H1 (cell line): ENCODE data around the gene SCNN1G. TPM values are rescaled to one million over a fixed set of nuclear protein-coding genes. Genes with fewer than 3 reads are reported as not detected.

Source experiments
- CTCF ChIA-PET: fragments of 300-600 bp; sonication (Branson Sonifier 250); formaldehyde crosslinking; loops from one replicate; lab custom pipeline; 2021; ENCODE audit not compliant: partially characterized antibody; lab: Charles Lee
- POLR2A ChIA-PET: fragments of 300-600 bp; sonication (Branson Sonifier 250); formaldehyde crosslinking; loops from one replicate; lab custom pipeline; 2021; ENCODE audit warnings: inconsistent platforms; ENCODE audit not compliant: partially characterized antibody; lab: Charles Lee
- DNase-seq, 2 experiments: peaks; one replicate each; pipeline versions ENCODE4 v3.0.0 to v3.0.0-alpha.2; 2010 to 2022; ENCODE audit warnings: low spot score in 2 of 2, low read depth in 1 of 2, mixed read lengths in 1 of 2
- FAIRE-seq: peaks from 2 replicates; lab custom pipeline; 2011; peaks lifted over from hg19 to GRCh38; lab: Jason Lieb, UNC
- H2AFZ ChIP-seq: 2 replicates; pipeline ENCODE4 v1.8.1; 2012; ENCODE audit warnings: low read length, inconsistent platforms
- H2AK5ac ChIP-seq: 2 replicates; pipeline ENCODE4 v1.6.1; 2013; ENCODE audit warnings: low read depth, low read length
- H2BK120ac ChIP-seq: replicated peaks from 2 replicates; pipeline ENCODE3; 2013; ENCODE audit warnings: low read depth, low read length, inconsistent platforms
- H2BK12ac ChIP-seq: 2 replicates; pipeline ENCODE4 v1.6.1; 2013; ENCODE audit warnings: low read depth, low read length
- H2BK15ac ChIP-seq: 2 replicates; pipeline ENCODE4 v1.6.1; 2013; ENCODE audit warnings: low read length
- H2BK20ac ChIP-seq: 2 replicates; pipeline ENCODE4 v1.6.1; 2013; ENCODE audit warnings: low read length
- H2BK5ac ChIP-seq: 2 replicates; pipeline ENCODE4 v1.6.1; 2013; ENCODE audit warnings: low read depth, low read length
- H3K14ac ChIP-seq: 2 replicates; pipeline ENCODE4 v1.6.1; 2013; ENCODE audit warnings: inconsistent platforms; ENCODE audit not compliant: insufficient read length
- H3K18ac ChIP-seq: 2 replicates; pipeline ENCODE4 v1.6.1; 2013; ENCODE audit warnings: low read length; ENCODE audit errors: extremely low read depth
- H3K23ac ChIP-seq: 2 replicates; pipeline ENCODE4 v1.6.1; 2013; ENCODE audit warnings: inconsistent platforms; ENCODE audit not compliant: insufficient read length
- H3K23me2 ChIP-seq: 2 replicates; pipeline ENCODE4 v1.6.1; 2013; ENCODE audit warnings: low read depth, low read length
- H3K27ac ChIP-seq: 2 replicates; pipeline ENCODE4 v1.6.1; 2011; ENCODE audit warnings: low read depth, low read length, inconsistent platforms
- H3K27me3 ChIP-seq, 4 experiments: replicated peaks in 1 of 4; 1 replicate in 1 of 4; 2 replicates in 3 of 4; pipeline versions ENCODE4 v1.6.1 to v1.8.1; 2011 to 2013; ENCODE audit warnings: low read length in 3 of 4, mild to moderate bottlenecking in 3 of 4, inconsistent platforms in 2 of 4, mixed read lengths in 2 of 4, moderate library complexity in 1 of 4; ENCODE audit not compliant: control insufficient read depth in 3 of 4, insufficient read depth in 3 of 4; ENCODE audit errors: extremely low read depth in 1 of 4
- H3K36me3 ChIP-seq, 4 experiments: 2 replicates each; pipeline versions ENCODE4 v1.6.1 to v1.8.1; 2011 to 2013; ENCODE audit warnings: mild to moderate bottlenecking in 4 of 4, low read length in 3 of 4, moderate library complexity in 2 of 4, control low read depth in 1 of 4, inconsistent platforms in 1 of 4; ENCODE audit not compliant: insufficient read depth in 4 of 4, control insufficient read depth in 2 of 4
- H3K4ac ChIP-seq: replicated peaks from 2 replicates; pipeline ENCODE3; 2013; ENCODE audit warnings: low read length, low read depth, mixed read lengths, inconsistent platforms; ENCODE audit not compliant: insufficient read length
- H3K4me1 ChIP-seq, 4 experiments: replicated peaks in 1 of 4; 1 replicate in 1 of 4; 2 replicates in 3 of 4; pipeline versions ENCODE4 v1.6.1 to v1.8.1; 2011 to 2013; ENCODE audit warnings: low read length in 3 of 4, inconsistent platforms in 2 of 4, mixed read lengths in 1 of 4; ENCODE audit not compliant: insufficient read depth in 4 of 4, control insufficient read depth in 3 of 4
- H3K4me2 ChIP-seq, 2 experiments: 2 replicates each; pipeline versions ENCODE4 v1.6.1 to v1.8.1; 2011 to 2013; ENCODE audit warnings: low read depth in 2 of 2, low read length in 2 of 2, control low read depth in 1 of 2, inconsistent platforms in 1 of 2, mild to moderate bottlenecking in 1 of 2; ENCODE audit not compliant: insufficient read depth in 1 of 2
- H3K4me3 ChIP-seq, 4 experiments: fragments of 200-600, 300-600 bp in 1 of 4; sonication (generic), shearing (Covaris generic), sonication (Bioruptor Twin) in 1 of 4; 2 replicates each; pipeline versions ENCODE4 v1.5.1 to v1.8.1; 2011 to 2016; ENCODE audit warnings: low read length in 4 of 4, low read depth in 3 of 4, control low read depth in 2 of 4, inconsistent platforms in 2 of 4, mild to moderate bottlenecking in 2 of 4, mixed read lengths in 1 of 4, moderate library complexity in 1 of 4; ENCODE audit not compliant: insufficient read depth in 2 of 4; ENCODE audit errors: extremely low read depth in 1 of 4
- H3K56ac ChIP-seq: replicated peaks from 2 replicates; pipeline ENCODE3; 2013; ENCODE audit warnings: low read depth, mild to moderate bottlenecking, mixed read lengths, low read length, inconsistent platforms; ENCODE audit not compliant: insufficient read length
- H3K79me1 ChIP-seq: 2 replicates; pipeline ENCODE4 v1.6.1; 2013; ENCODE audit warnings: low read depth, low read length, control low read depth
- H3K79me2 ChIP-seq, 2 experiments: 2 replicates each; pipeline versions ENCODE4 v1.6.1 to v1.8.1; 2012 to 2013; ENCODE audit warnings: low read length in 2 of 2, mild to moderate bottlenecking in 2 of 2, inconsistent platforms in 1 of 2; ENCODE audit not compliant: insufficient read depth in 2 of 2, control insufficient read depth in 1 of 2
- H3K9ac ChIP-seq, 4 experiments: replicated peaks in 1 of 4; 1 replicate in 1 of 4; 2 replicates in 3 of 4; pipeline versions ENCODE4 v1.6.1 to v1.8.1; 2011 to 2013; ENCODE audit warnings: low read depth in 3 of 4, low read length in 3 of 4, control low read depth in 2 of 4, mild to moderate bottlenecking in 2 of 4, moderate library complexity in 2 of 4, inconsistent platforms in 1 of 4; ENCODE audit errors: extremely low read depth in 1 of 4
- H3K9me3 ChIP-seq, 2 experiments: 2 replicates each; pipeline versions ENCODE4 v1.6.1 to v1.8.1; 2012 to 2013; ENCODE audit warnings: mild to moderate bottlenecking in 2 of 2, moderate library complexity in 2 of 2, control low read depth in 1 of 2, inconsistent platforms in 1 of 2, low read depth in 1 of 2, low read length in 1 of 2, mixed read lengths in 1 of 2; ENCODE audit not compliant: insufficient read depth in 2 of 2
- H4K20me1 ChIP-seq, 2 experiments: replicated peaks in 1 of 2; 2 replicates each; pipeline versions ENCODE3 to v1.8.1; 2011 to 2013; ENCODE audit warnings: inconsistent platforms in 2 of 2, low read length in 2 of 2, mild to moderate bottlenecking in 1 of 2; ENCODE audit not compliant: insufficient read depth in 2 of 2, control insufficient read depth in 1 of 2
- H4K5ac ChIP-seq: 2 replicates; pipeline ENCODE4 v1.6.1; 2013; ENCODE audit warnings: low read length, low read depth, mixed read lengths, inconsistent platforms; ENCODE audit not compliant: insufficient read length
- H4K8ac ChIP-seq: 2 replicates; pipeline ENCODE4 v1.8.0; 2013; ENCODE audit warnings: mild to moderate bottlenecking, moderate library complexity, low read length, inconsistent platforms; ENCODE audit not compliant: insufficient read depth; ENCODE audit errors: extremely low read depth
- H4K91ac ChIP-seq: replicated peaks from 2 replicates; pipeline ENCODE3; 2013; ENCODE audit warnings: low read length, mixed read lengths, inconsistent platforms; ENCODE audit not compliant: insufficient read length
- BRCA1 ChIP-seq: IDR thresholded peaks from 2 replicates; pipeline ENCODE4 v1.6.1; 2012; ENCODE audit warnings: low read depth, low read length, improper control_type of control experiment
- CHD1 ChIP-seq: IDR thresholded peaks from 2 replicates; pipeline ENCODE4 v1.6.1; 2012; ENCODE audit warnings: low read depth, low read length, improper control_type of control experiment
- EP300 ChIP-seq, 2 experiments: IDR thresholded peaks; 1 replicate in 1 of 2; 2 replicates in 1 of 2; pipeline ENCODE4 v1.6.1; 2011 to 2012; ENCODE audit warnings: low read depth in 2 of 2, low read length in 2 of 2, mild to moderate bottlenecking in 2 of 2, borderline replicate concordance in 1 of 2, inconsistent platforms in 1 of 2, moderate library complexity in 1 of 2
- MAFK ChIP-seq: IDR thresholded peaks from 2 replicates; pipeline ENCODE4 v1.6.1; 2012; ENCODE audit warnings: low read depth, mild to moderate bottlenecking, improper control_type of control experiment, low read length
- NANOG ChIP-seq: IDR thresholded peaks from 2 replicates; pipeline ENCODE4 v1.6.1; 2011; ENCODE audit warnings: low read length, low read depth, mild to moderate bottlenecking, inconsistent platforms; ENCODE audit not compliant: insufficient read depth, poor library complexity, severe bottlenecking
- NRF1 ChIP-seq: IDR thresholded peaks from 2 replicates; pipeline ENCODE4 v1.6.1; 2011; ENCODE audit warnings: mild to moderate bottlenecking, low read depth, low read length, improper control_type of control experiment
- RXRA ChIP-seq: IDR thresholded peaks from 2 replicates; pipeline ENCODE4 v1.6.1; 2011; ENCODE audit warnings: low read depth, mild to moderate bottlenecking, low read length, moderate library complexity; ENCODE audit not compliant: insufficient read depth
- SIN3A ChIP-seq, 2 experiments: IDR thresholded peaks in 1 of 2; conservative IDR thresholded peaks in 1 of 2; 2 replicates each; pipeline ENCODE4 v1.6.1; 2011 to 2012; ENCODE audit warnings: low read length in 2 of 2, improper control_type of control experiment in 1 of 2, low read depth in 1 of 2, mild to moderate bottlenecking in 1 of 2
- SIRT6 ChIP-seq: IDR thresholded peaks from one replicate; pipeline ENCODE4 v1.7.1; 2012; ENCODE audit warnings: low read length, inconsistent platforms
- WGBS, 2 experiments: shearing (Covaris generic) in 1 of 2; methylation state at CpG; one replicate each; pipeline versions ENCODE4 v1.1.6 to v1.1.7; 2013 to 2015; ENCODE audit warnings: low lambda C conversion rate in 2 of 2, mixed read lengths in 2 of 2, inconsistent platforms in 1 of 2, low coverage in 1 of 2, missing lambda C conversion rate in 1 of 2; ENCODE audit not compliant: insufficient replicate concordance in 2 of 2, insufficient coverage in 1 of 2, insufficient read length in 1 of 2; ENCODE audit errors: extremely low coverage in 1 of 2, missing lambda C conversion rate in 1 of 2; 5-methylcytosine and 5-hydroxymethylcytosine counted together
- polyA plus RNA-seq, 7 experiments: library from polyadenylated mRNA; depleted of rRNA in 3 of 7; stranded (reverse) in 5 of 7; unstranded in 2 of 7; fragments of >200 nt in 5 of 7; fragments of 200-250 nt in 2 of 7; gene quantifications; 1 replicate in 5 of 7; 2 replicates in 1 of 7; 4 replicates in 1 of 7; pipeline versions ENCODE4 v1.2.1 to v1.2.3, GENCODE V29; 2011 to 2013; ENCODE audit warnings: missing spikeins in 2 of 7, mixed read lengths in 2 of 7
- total RNA-seq: library from RNA; stranded (reverse); fragmentation: NEBNext Ultra II Directional; extraction: Animal tissue kit (Norgen Biotek cat#: 25700); gene quantifications from 2 replicates; pipeline ENCODE4 v1.2.1, GENCODE V29; 2021

The SCNN1G gene
- total and polyA plus RNA-seq, 2 of the 8 experiments (the other 6 are each of a cell fraction or from before 2014, with no cell fraction given) = 0.73 to 1.1 TPM

- Histone ChIP-seq H3K56ac (no peak overlapping the region), H2BK15ac (no peak overlapping the region), H3K14ac (no peak overlapping the region), H4K20me1 (no peaks in the 10 kb centered on the region), H3K9ac (no peak overlapping the region), H3K36me3 (no peaks in the 10 kb centered on the region; a peak in 1 of 8 replicates), H4K8ac (peak overlapping the region; percentile 17; the same call in 1 of the 2 replicates), H3K27me3 (peaks cover 7 to 23% (median 16%) of the 10 kb centered on the region in 4 experiments), H3K4me1 (peaks cover 0 to 8% (median 4%) of the 10 kb centered on the region in 4 experiments; a peak in 3 of 7 replicates), H3K23ac (no peak overlapping the region), H3K4me3 (no peak overlapping the region), H2BK120ac (no peak overlapping the region), H3K23me2 (peaks cover 8% of the 10 kb centered on the region; the same call in 1 of the 2 replicates), H3K79me2 (no peaks in the 10 kb centered on the region), H2BK12ac (no peak overlapping the region), H3K18ac (no peak overlapping the region), H3K4ac (no peak overlapping the region), H4K5ac (no peak overlapping the region), H3K4me2 (no peak overlapping the region), H2AK5ac (no peak overlapping the region), H3K9me3 (no peaks in the 10 kb centered on the region), H4K91ac (no peak overlapping the region), H2BK20ac (no peak overlapping the region), H3K79me1 (no peaks in the 10 kb centered on the region), H2BK5ac (no peak overlapping the region), H3K27ac (no peak overlapping the region), H2AFZ (no peak overlapping the region)
- DNase-seq (no peak), FAIRE-seq (no peak)
- TF ChIP-seq CHD1 (no peak), SIRT6 (no peak), SIN3A (conservative IDR thresholded peaks at IDR 0.05 in 1 of 2, IDR thresholded peaks at IDR 0.05 in 1 of 2; ENCODE audit: low read depth in 1 of 2, low read length in 2 of 2) (no peak), NANOG (no peak), NRF1 (no peak), BRCA1 (no peak), RXRA (no peak), EP300 (IDR thresholded peaks at IDR 0.05; ENCODE audit: borderline replicate concordance in 1 of 2, low read depth in 2 of 2, low read length in 2 of 2) (no peak), MAFK (no peak)
- CTCF ChIA-PET = interaction anchor here (0.6 to 14.8 kb wide), 8 partner anchors 22 to 247 kb away, joined by 3 to 178 read pairs (median 4); no protein-coding TSS in a partner anchor
- WGBS, 2 experiments = 78% methylated on average over 3 of the region's 3 CpGs; no CpG with 5 or more reads in 1 of the 2 experiments
- POLR2A ChIA-PET = no interaction called here
Observed at GRCh38 chr16:23187341-23187740, 4.8 kb downstream of the SCNN1G start.
